ENCODE data around the gene NGB.

GRCh38 chr14:77245820-77246219, 25.2 kb downstream of the NGB start:
- TF ChIP-seq CTCF (IDR thresholded peaks at IDR 0.05; ENCODE audit: insufficient read depth, low read length) (no peak), REST (IDR thresholded peaks at IDR 0.05; ENCODE audit: insufficient replicate concordance, low read depth) (no peak)
